Lung (tissue), 12 donors: ENCODE results near the gene METAP1. TPM values are rescaled to one million over a fixed set of nuclear protein-coding genes. Genes with fewer than 3 reads are reported as not detected.

Source experiments
- ATAC-seq: fragments of 200-7000 bp; cut with Tn5 transposase; one replicate; pipeline ENCODE4 v1.9.1; 2020; ENCODE audit warnings: moderate number of reproducible peaks; ENCODE audit not compliant: insufficient read depth, low FRiP score
- DNase-seq, 3 donors: peaks; one replicate each; pipeline ENCODE4 v3.0.0-alpha.2; 2013 to 2017
- H3K27ac ChIP-seq, 2 donors: one replicate each; pipeline ENCODE4 v1.5.1; 2013; ENCODE audit warnings: mild to moderate bottlenecking in 2 of 2, moderate library complexity in 2 of 2, control low read depth in 1 of 2, inconsistent platforms in 1 of 2, low read depth in 1 of 2, low read length in 1 of 2
- H3K27me3 ChIP-seq, 3 donors: one replicate each; pipeline ENCODE4 v1.5.1; 2013; ENCODE audit warnings: low read length in 2 of 3; ENCODE audit not compliant: control insufficient read depth in 3 of 3, insufficient read depth in 3 of 3
- H3K36me3 ChIP-seq, 4 donors: one replicate each; pipeline ENCODE4 v1.5.1; 2013; ENCODE audit warnings: low read length in 4 of 4, mild to moderate bottlenecking in 1 of 4, moderate library complexity in 1 of 4; ENCODE audit not compliant: control insufficient read depth in 4 of 4, insufficient read depth in 4 of 4
- H3K4me1 ChIP-seq, 5 donors: one replicate each; pipeline ENCODE4 v1.5.1; 2013; ENCODE audit warnings: low read length in 5 of 5, mild to moderate bottlenecking in 2 of 5, moderate library complexity in 1 of 5; ENCODE audit not compliant: control insufficient read depth in 5 of 5, insufficient read depth in 5 of 5
- H3K4me3 ChIP-seq: one replicate; pipeline ENCODE4 v1.5.1; 2013; ENCODE audit warnings: mild to moderate bottlenecking, control low read depth, moderate library complexity
- H3K9ac ChIP-seq, 2 donors: one replicate each; pipeline ENCODE4 v1.5.1; 2013; ENCODE audit warnings: low read length in 2 of 2, control low read depth in 1 of 2; ENCODE audit not compliant: insufficient read depth in 1 of 2
- H3K9me3 ChIP-seq, 4 donors: one replicate each; pipeline ENCODE4 v1.5.1; 2013; ENCODE audit warnings: low read length in 3 of 4, mild to moderate bottlenecking in 1 of 4, moderate library complexity in 1 of 4; ENCODE audit not compliant: control insufficient read depth in 4 of 4, insufficient read depth in 3 of 4
- WGBS, 2 donors: extraction: QIAGEN DNeasy Blood & Tissue Kit; methylation state at CpG; one replicate each; pipeline ENCODE4 v1.1.7; 2013; 5-methylcytosine and 5-hydroxymethylcytosine counted together
- polyA plus RNA-seq, 2 donors: library from polyadenylated mRNA; stranded (reverse); fragments of 200-250 nt; gene quantifications; one replicate each; pipeline ENCODE4 v1.2.1, GENCODE V29; 2013
- total RNA-seq, 2 donors: library from RNA; depleted of rRNA in 1 of 2; stranded (reverse); fragments of >200 nt in 1 of 2; gene quantifications; one replicate each; pipeline ENCODE4 v1.2.1, GENCODE V29; 2014 to 2021
- TF ChIP-seq, protein P1 (sequence below): IDR thresholded peaks from 2 replicates; pipeline ENCODE4 v1.5.1; 2012; ENCODE audit warnings: mild to moderate bottlenecking; ENCODE audit errors: control extremely low read depth, extremely low read depth
- donor health status: control.
- donor health status: control.
- donor health status: Bipolar disorder and iron deficiency.
- donor health status: healthy.
- donor health status: DM: yes; HTN: yes; CAD: no.

METAP1 gene
- total and polyA plus RNA-seq, 4 donors, result 19.1 to 38.4 (median 27.6) TPM

DNA sequence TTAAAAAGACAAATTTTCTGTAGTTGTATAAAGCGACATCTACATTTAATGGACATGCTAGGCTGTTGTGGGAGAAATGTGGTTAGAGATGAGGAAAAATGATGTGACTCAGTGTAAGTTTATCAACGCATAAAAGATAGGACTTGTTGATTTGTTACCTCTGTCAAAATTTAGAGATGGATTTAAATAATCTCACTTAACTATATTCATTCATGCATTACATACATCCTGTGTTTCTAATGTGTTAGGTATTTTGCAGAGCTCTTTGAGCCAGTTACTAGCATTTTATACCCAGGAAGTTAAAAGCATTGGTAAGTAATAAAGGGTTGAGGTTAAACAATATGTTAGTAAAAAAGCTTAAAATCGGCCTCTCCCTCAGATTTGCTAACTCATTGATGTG is 34.3 kb downstream of the METAP1 start:
- no peak for ATAC-seq
- DNase-seq, result no peak
- WGBS, 2 donors, result 74 to 80% methylated on average over 3 of the region's 3 CpGs
- no peak overlapping the region for H3K9ac ChIP-seq
- H3K27ac ChIP-seq, result no peak overlapping the region
- H3K4me3 ChIP-seq, result no peak overlapping the region
- H3K27me3 ChIP-seq, result no peaks in the 10 kb centered on the region
- no peaks in the 10 kb centered on the region for H3K9me3 ChIP-seq
- peaks cover 0 to 5% (median 3%) of the 10 kb centered on the region in 4 donors for H3K36me3 ChIP-seq
- peaks cover 0 to 21% (median 0%) of the 10 kb centered on the region in 5 donors for H3K4me1 ChIP-seq
- TF ChIP-seq, protein P1, sequence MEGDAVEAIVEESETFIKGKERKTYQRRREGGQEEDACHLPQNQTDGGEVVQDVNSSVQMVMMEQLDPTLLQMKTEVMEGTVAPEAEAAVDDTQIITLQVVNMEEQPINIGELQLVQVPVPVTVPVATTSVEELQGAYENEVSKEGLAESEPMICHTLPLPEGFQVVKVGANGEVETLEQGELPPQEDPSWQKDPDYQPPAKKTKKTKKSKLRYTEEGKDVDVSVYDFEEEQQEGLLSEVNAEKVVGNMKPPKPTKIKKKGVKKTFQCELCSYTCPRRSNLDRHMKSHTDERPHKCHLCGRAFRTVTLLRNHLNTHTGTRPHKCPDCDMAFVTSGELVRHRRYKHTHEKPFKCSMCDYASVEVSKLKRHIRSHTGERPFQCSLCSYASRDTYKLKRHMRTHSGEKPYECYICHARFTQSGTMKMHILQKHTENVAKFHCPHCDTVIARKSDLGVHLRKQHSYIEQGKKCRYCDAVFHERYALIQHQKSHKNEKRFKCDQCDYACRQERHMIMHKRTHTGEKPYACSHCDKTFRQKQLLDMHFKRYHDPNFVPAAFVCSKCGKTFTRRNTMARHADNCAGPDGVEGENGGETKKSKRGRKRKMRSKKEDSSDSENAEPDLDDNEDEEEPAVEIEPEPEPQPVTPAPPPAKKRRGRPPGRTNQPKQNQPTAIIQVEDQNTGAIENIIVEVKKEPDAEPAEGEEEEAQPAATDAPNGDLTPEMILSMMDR, result no peak

DNA sequence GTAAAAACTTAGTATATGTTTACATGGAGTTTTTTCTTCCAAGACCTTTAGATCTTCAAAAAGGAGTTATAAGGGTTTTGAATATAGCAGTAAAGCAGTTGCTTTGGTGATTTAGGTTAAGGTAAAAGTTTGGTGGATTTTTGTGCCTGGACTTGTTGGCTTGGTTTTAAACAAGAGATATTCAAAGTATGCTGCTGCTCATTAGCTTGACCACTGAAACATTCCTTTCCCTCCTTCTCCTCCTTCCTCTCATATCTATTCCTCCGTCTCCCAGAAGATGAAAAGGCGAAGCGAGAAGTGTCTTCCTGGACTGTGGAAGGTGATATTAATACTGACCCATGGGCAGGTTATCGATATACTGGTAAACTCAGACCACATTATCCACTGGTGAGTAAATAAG is 38.4 kb downstream of the METAP1 start:
- H3K27ac ChIP-seq, result no peak overlapping the region
- no peak overlapping the region for H3K9ac ChIP-seq
- DNase-seq, result no peak
- ATAC-seq, result no peak
- H3K9me3 ChIP-seq, result peaks cover 0 to 8% (median 2%) of the 10 kb centered on the region in 4 donors
- H3K4me1 ChIP-seq, result peaks cover 0 to 11% (median 0%) of the 10 kb centered on the region in 5 donors
- no peak overlapping the region for H3K4me3 ChIP-seq
- H3K27me3 ChIP-seq, result no peaks in the 10 kb centered on the region
- 96 to 97% methylated on average over 4 of the region's 4 CpGs for WGBS, 2 donors
- TF ChIP-seq, protein P1, result no peak
- H3K36me3 ChIP-seq, result peaks cover 0 to 8% (median 4%) of the 10 kb centered on the region in 4 donors

DNA sequence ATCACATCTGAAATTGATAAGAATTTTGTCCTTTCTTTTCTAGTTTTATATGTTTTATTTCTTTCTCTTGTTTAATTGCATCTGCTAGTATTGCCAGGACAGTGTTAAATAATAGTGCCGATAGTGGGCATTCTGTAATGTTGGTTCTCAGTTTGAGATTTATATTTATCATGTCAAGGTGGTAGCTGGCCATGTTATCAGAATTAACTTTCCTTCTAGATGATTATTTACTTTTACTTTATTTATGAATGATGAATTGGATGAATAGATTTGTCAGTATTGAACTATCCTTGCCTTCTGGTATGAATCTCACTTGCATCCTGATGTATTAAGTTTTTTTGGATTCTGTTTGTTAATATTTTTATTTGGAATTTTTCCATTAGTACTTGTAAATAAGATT is 42.7 kb downstream of the METAP1 start:
- Histone ChIP-seq H3K4me3 (no peak overlapping the region), H3K36me3 (peaks cover 0 to 6% (median 4%) of the 10 kb centered on the region in 4 donors), H3K4me1 (peaks cover 0 to 6% (median 0%) of the 10 kb centered on the region in 5 donors), H3K9me3 (peaks cover 0 to 10% (median 2%) of the 10 kb centered on the region in 4 donors), H3K27ac (no peak overlapping the region), H3K27me3 (no peaks in the 10 kb centered on the region), H3K9ac (no peak overlapping the region)
- no peak for DNase-seq
- TF ChIP-seq, protein P1, result no peak
- 95 to 97% methylated on average over 1 of the region's 1 CpG for WGBS, 2 donors
- no peak for ATAC-seq

DNA sequence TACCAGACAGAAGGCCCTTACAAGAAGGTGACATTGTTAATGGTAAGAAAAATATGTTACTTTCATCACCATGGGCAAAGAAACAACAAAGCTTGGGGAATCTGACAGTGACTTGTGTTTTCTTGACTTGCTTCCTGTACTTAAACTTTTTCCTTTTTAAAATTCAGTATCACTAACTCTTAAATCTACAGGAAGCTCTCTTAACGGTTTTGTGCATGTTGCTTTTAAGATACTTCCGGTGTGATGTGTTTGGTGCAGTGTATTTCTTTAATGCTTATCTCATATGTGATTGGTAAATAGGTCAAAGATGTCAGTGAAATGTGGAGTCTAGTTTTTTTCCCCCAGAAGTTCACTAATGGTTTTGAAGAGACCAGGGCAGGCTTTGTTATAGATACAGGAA is 47.8 kb downstream of the METAP1 start:
- no peak overlapping the region for H3K9ac ChIP-seq
- TF ChIP-seq, protein P1, result no peak
- DNase-seq (no peak), ATAC-seq (no peak)
- 15 to 47% methylated on average over 2 of the region's 2 CpGs for WGBS, 2 donors
- peaks cover 2 to 12% (median 4%) of the 10 kb centered on the region in 4 donors for H3K36me3 ChIP-seq
- peaks cover 0 to 5% (median under 1%) of the 10 kb centered on the region in 4 donors for H3K9me3 ChIP-seq
- no peak overlapping the region for H3K27ac ChIP-seq
- no peaks in the 10 kb centered on the region for H3K27me3 ChIP-seq
- no peak overlapping the region for H3K4me3 ChIP-seq
- no peaks in the 10 kb centered on the region for H3K4me1 ChIP-seq
